HepG2 (cell line): ENCODE measurements around the gene P2RX3. TPM values are rescaled to one million over a fixed set of nuclear protein-coding genes. Genes with fewer than 3 reads are reported as not detected.

ENCODE experiments used
- ARNT2 ChIP-seq: sonication (generic); formaldehyde crosslinking; IDR thresholded peaks from 2 replicates; pipeline ENCODE4 v1.8.0; 2022; ENCODE audit warnings: mild to moderate bottlenecking, low read depth, missing genetic modification reagents, moderate library complexity
- CBX2 ChIP-seq, 2 experiments: fragments of 200-600 bp in 1 of 2; sonication (generic); formaldehyde crosslinking in 1 of 2; IDR thresholded peaks; 2 replicates each; pipeline versions ENCODE4 v1.7.0 to v1.8.1; 2018 to 2022; ENCODE audit warnings: low read depth in 2 of 2, low read length in 1 of 2, mild to moderate bottlenecking in 1 of 2, missing genetic modification reagents in 1 of 2
- CEBPG ChIP-seq: IDR thresholded peaks from 2 replicates; pipeline ENCODE4 v1.6.1; 2016
- DPF2 ChIP-seq: sonication (generic); formaldehyde crosslinking; IDR thresholded peaks from 2 replicates; pipeline ENCODE4 v1.4.0; 2020; ENCODE audit warnings: mild to moderate bottlenecking, low read depth, missing genetic modification reagents, borderline replicate concordance
- EEA1 ChIP-seq: sonication (generic); formaldehyde crosslinking; IDR thresholded peaks from 2 replicates; pipeline ENCODE4 v1.5.1; 2020; ENCODE audit warnings: mild to moderate bottlenecking, missing genetic modification reagents, borderline replicate concordance
- FOXO1 ChIP-seq: sonication (generic); formaldehyde crosslinking; IDR thresholded peaks from 2 replicates; pipeline ENCODE4 v1.4.0; 2020; ENCODE audit warnings: missing genetic modification reagents
- HIVEP1 ChIP-seq: sonication (generic); formaldehyde crosslinking; IDR thresholded peaks from 2 replicates; pipeline ENCODE4 v1.4.0; 2020; ENCODE audit warnings: mild to moderate bottlenecking, missing genetic modification reagents
- KLF9 ChIP-seq: IDR thresholded peaks from 2 replicates; pipeline ENCODE4 v1.6.1; 2016; ENCODE audit warnings: low read depth
- KMT2B ChIP-seq: IDR thresholded peaks from 2 replicates; pipeline ENCODE4 v1.6.1; 2016; ENCODE audit warnings: missing genetic modification reagents, missing compliant biosample characterization
- POLR2AphosphoS2 ChIP-seq: IDR thresholded peaks from 2 replicates; pipeline ENCODE4 v1.6.1; 2011; ENCODE audit warnings: low read depth, low read length, improper control_type of control experiment
- STAG1 ChIP-seq: sonication (generic); formaldehyde crosslinking; IDR thresholded peaks from 2 replicates; pipeline ENCODE4 v1.4.0; 2020; ENCODE audit warnings: missing genetic modification reagents
- SUZ12 ChIP-seq: fragments of 150-350 bp; IDR thresholded peaks from 2 replicates; pipeline ENCODE4 v1.6.1; 2014; ENCODE audit warnings: low read depth, low read length
- ZMYM2 ChIP-seq: sonication (generic); formaldehyde crosslinking; IDR thresholded peaks from 2 replicates; pipeline ENCODE4 v1.8.0; 2022; ENCODE audit warnings: mild to moderate bottlenecking, missing genetic modification reagents
- ZNF256 ChIP-seq: sonication (generic); formaldehyde crosslinking; conservative IDR thresholded peaks from 2 replicates; pipeline ENCODE4 v1.4.0; 2020; ENCODE audit warnings: missing genetic modification reagents
- ZNF34 ChIP-seq: sonication (generic); formaldehyde crosslinking; IDR thresholded peaks from 2 replicates; pipeline ENCODE4 v1.4.0; 2020; ENCODE audit warnings: mild to moderate bottlenecking, missing genetic modification reagents, borderline replicate concordance
- ZNF432 ChIP-seq: sonication (generic); formaldehyde crosslinking; IDR thresholded peaks from 2 replicates; pipeline ENCODE4 v1.5.0; 2020; ENCODE audit warnings: missing genetic modification reagents, mild to moderate bottlenecking, borderline replicate concordance
- ZNF607 ChIP-seq: sonication (generic); formaldehyde crosslinking; IDR thresholded peaks from 2 replicates; pipeline ENCODE4 v1.5.1; 2020; ENCODE audit warnings: missing genetic modification reagents, mild to moderate bottlenecking, borderline replicate concordance
- ZNF703 ChIP-seq: sonication (generic); formaldehyde crosslinking; IDR thresholded peaks from 2 replicates; pipeline ENCODE4 v1.5.1; 2020; ENCODE audit warnings: missing genetic modification reagents, mild to moderate bottlenecking, moderate library complexity, borderline replicate concordance
- ZNF747 ChIP-seq: sonication (generic); formaldehyde crosslinking; IDR thresholded peaks from 2 replicates; pipeline ENCODE4 v1.8.1; 2023; ENCODE audit warnings: missing genetic modification reagents, mild to moderate bottlenecking, borderline replicate concordance
- ZNF83 ChIP-seq: sonication (generic); formaldehyde crosslinking; IDR thresholded peaks from 2 replicates; pipeline ENCODE4 v1.4.0; 2020; ENCODE audit warnings: missing genetic modification reagents, mild to moderate bottlenecking, borderline replicate concordance
- polyA plus RNA-seq, 8 experiments: library from polyadenylated mRNA; depleted of rRNA in 3 of 8; stranded (reverse) in 7 of 8; unstranded in 1 of 8; fragments of >200 nt; fragmentation: Illumina TruSeq in 4 of 8; extraction: Trizol in 4 of 8; gene quantifications; 2 replicates each; pipeline versions ENCODE4 v1.2.1 to v1.2.3, GENCODE V29; 2011 to 2016; ENCODE audit warnings: low read depth in 4 of 8, missing spikeins in 1 of 8, mixed read lengths in 1 of 8; ENCODE audit not compliant: insufficient read depth in 1 of 8
- total RNA-seq, 5 experiments: library from RNA; depleted of rRNA; stranded (reverse); fragments of >200 nt; fragmentation: Illumina TruSeq; extraction: Trizol; gene quantifications; 2 replicates each; pipeline ENCODE4 v1.2.3, GENCODE V29; 2016; ENCODE audit warnings: low read depth in 1 of 5
- TF ChIP-seq, protein P1 (sequence below): sonication (generic); formaldehyde crosslinking; IDR thresholded peaks from 2 replicates; pipeline ENCODE4 v1.4.0; 2020; ENCODE audit warnings: missing genetic modification reagents
- TF ChIP-seq, protein P2 (sequence below): sonication (generic); formaldehyde crosslinking; IDR thresholded peaks from 2 replicates; pipeline ENCODE4 v1.9.0; 2022; ENCODE audit warnings: low read depth, missing genetic modification reagents
- TF ChIP-seq, protein P3 (sequence below): sonication (generic); formaldehyde crosslinking; IDR thresholded peaks from 2 replicates; pipeline ENCODE4 v1.5.0; 2020; ENCODE audit warnings: missing genetic modification reagents
- TF ChIP-seq, protein P4 (sequence below): sonication (generic); formaldehyde crosslinking; IDR thresholded peaks from 2 replicates; pipeline ENCODE4 v1.4.0; 2020; ENCODE audit warnings: mild to moderate bottlenecking, missing genetic modification reagents

P2RX3 gene
- total and polyA plus RNA-seq, 2 of the 13 experiments (the other 11 are each of a cell fraction or from before 2014, with no cell fraction given): 0.08 TPM; not detected in 1

DNA sequence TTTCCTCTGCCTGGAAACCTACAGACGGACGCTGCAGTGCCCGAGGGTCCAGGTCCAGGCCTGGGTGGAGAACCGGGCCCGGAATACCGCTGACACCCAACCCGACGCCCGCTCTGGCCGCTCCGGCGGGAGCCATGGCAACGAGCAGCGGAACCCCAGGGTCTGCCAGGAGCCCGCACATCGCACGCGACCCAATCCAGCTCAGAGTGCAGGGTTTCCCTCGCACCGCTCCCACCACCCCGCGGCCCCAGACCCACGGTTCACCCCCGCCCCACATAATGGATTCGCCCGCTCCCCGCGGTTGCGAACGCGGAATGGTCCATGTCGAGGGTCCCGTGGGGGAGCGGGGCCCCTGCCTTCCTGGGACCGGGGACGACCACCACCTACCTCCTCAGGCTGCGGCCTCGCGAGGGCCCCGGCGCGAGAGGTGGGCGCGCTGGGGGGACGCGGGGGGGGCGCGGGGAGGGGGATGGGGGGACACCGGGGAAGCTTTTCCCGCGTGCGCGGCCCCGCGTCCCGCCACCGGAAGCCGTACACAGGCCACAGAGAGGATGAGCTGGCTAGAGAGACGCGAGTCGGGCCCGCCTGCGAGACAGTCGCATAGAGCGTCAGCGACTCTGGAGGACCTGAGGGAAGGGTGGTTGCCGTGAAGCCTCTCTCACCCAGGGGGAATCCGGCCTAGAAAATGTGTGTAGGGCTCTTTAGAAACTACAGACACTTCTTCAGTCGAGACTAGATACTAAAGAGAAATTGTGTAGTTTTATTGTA, 2.6 kb upstream of the P2RX3 start, which contains the start of gene SSRP1 (continued):
- TF ChIP-seq, protein P1, sequence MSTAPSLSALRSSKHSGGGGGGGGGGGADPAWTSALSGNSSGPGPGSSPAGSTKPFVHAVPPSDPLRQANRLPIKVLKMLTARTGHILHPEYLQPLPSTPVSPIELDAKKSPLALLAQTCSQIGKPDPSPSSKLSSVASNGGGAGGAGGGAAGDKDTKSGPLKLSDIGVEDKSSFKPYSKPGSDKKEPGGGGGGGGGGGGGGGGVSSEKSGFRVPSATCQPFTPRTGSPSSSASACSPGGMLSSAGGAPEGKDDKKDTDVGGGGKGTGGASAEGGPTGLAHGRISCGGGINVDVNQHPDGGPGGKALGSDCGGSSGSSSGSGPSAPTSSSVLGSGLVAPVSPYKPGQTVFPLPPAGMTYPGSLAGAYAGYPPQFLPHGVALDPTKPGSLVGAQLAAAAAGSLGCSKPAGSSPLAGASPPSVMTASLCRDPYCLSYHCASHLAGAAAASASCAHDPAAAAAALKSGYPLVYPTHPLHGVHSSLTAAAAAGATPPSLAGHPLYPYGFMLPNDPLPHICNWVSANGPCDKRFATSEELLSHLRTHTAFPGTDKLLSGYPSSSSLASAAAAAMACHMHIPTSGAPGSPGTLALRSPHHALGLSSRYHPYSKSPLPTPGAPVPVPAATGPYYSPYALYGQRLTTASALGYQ (CRISPR knock-in tag): no peak
- TF ChIP-seq ZNF34 (CRISPR knock-in tag): no peak
- no peak for TF ChIP-seq KLF9
- no peak for TF ChIP-seq ZMYM2 (CRISPR knock-in tag)
- TF ChIP-seq, protein P2, sequence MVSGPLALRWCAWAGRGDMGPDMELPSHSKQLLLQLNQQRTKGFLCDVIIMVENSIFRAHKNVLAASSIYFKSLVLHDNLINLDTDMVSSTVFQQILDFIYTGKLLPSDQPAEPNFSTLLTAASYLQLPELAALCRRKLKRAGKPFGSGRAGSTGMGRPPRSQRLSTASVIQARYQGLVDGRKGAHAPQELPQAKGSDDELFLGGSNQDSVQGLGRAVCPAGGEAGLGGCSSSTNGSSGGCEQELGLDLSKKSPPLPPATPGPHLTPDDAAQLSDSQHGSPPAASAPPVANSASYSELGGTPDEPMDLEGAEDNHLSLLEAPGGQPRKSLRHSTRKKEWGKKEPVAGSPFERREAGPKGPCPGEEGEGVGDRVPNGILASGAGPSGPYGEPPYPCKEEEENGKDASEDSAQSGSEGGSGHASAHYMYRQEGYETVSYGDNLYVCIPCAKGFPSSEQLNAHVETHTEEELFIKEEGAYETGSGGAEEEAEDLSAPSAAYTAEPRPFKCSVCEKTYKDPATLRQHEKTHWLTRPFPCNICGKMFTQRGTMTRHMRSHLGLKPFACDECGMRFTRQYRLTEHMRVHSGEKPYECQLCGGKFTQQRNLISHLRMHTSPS (CRISPR knock-in tag): no peak
- TF ChIP-seq ZNF747 (CRISPR knock-in tag): no peak; the same call in 1 of the 2 replicates
- TF ChIP-seq HIVEP1 (CRISPR knock-in tag): peak; percentile 38; the same call in 1 of the 2 replicates
- TF ChIP-seq ZNF607 (CRISPR knock-in tag): no peak
- peak; percentile 48 for TF ChIP-seq FOXO1 (CRISPR knock-in tag)
- TF ChIP-seq SUZ12: no peak
- no peak for TF ChIP-seq ZNF83 (CRISPR knock-in tag)
- no peak for TF ChIP-seq ZNF256 (CRISPR knock-in tag)
- no peak for TF ChIP-seq ZNF703 (CRISPR knock-in tag)
- TF ChIP-seq DPF2: no peak
- TF ChIP-seq CEBPG (CRISPR knock-in tag): peak; percentile 10; the same call in 1 of the 2 replicates
- TF ChIP-seq ZNF432 (CRISPR knock-in tag): no peak
- TF ChIP-seq STAG1: no peak
- TF ChIP-seq CBX2 (IDR thresholded peaks at IDR 0.05; ENCODE audit: low read depth, low read length): no peak
- TF ChIP-seq CBX2 (CRISPR knock-in tag; IDR thresholded peaks at IDR 0.05; ENCODE audit: low read depth): no peak
- TF ChIP-seq KMT2B: peak; percentile 86; the same call in 1 of the 2 replicates
- 0 out of 2 replicates have a peak, but pooled peaks have one; percentile 44 for TF ChIP-seq EEA1
- no peak for TF ChIP-seq ARNT2
- TF ChIP-seq, protein P3, sequence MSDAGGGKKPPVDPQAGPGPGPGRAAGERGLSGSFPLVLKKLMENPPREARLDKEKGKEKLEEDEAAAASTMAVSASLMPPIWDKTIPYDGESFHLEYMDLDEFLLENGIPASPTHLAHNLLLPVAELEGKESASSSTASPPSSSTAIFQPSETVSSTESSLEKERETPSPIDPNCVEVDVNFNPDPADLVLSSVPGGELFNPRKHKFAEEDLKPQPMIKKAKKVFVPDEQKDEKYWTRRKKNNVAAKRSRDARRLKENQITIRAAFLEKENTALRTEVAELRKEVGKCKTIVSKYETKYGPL: no peak
- TF ChIP-seq POLR2AphosphoS2: no peak
- TF ChIP-seq, protein P4, sequence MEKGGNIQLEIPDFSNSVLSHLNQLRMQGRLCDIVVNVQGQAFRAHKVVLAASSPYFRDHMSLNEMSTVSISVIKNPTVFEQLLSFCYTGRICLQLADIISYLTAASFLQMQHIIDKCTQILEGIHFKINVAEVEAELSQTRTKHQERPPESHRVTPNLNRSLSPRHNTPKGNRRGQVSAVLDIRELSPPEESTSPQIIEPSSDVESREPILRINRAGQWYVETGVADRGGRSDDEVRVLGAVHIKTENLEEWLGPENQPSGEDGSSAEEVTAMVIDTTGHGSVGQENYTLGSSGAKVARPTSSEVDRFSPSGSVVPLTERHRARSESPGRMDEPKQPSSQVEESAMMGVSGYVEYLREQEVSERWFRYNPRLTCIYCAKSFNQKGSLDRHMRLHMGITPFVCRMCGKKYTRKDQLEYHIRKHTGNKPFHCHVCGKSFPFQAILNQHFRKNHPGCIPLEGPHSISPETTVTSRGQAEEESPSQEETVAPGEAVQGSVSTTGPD (CRISPR knock-in tag): no peak
